HepG2 (cell line): ENCODE measurements around the gene SPSB1. TPM values are rescaled to one million over a fixed set of nuclear protein-coding genes. Genes with fewer than 3 reads are reported as not detected.

Source experiments
- ATAC-seq: fragments of 200-7000 bp; cut with Tn5 transposase; 3 replicates; pipeline ENCODE4 v1.9.1; 2020; ENCODE audit warnings: mild to moderate bottlenecking, moderate library complexity
- BruUV-seq: library from RNA; stranded (reverse); fragments of 400-500 nt; replicated peaks from 2 replicates; lab custom pipeline; 2021; lab: Mats Ljungman, UMichigan
- CTCF ChIA-PET: fragments of 300-600 bp; formaldehyde crosslinking; extraction: SDS; loops from one replicate; lab custom pipeline; 2021; ENCODE audit warnings: low total read pairs, inconsistent platforms, low intra/inter-chr PET ratio; lab: Yijun Ruan, JAX
- POLR2A ChIA-PET: fragments of 350-600 bp; sonication (Branson Sonifier 250); formaldehyde crosslinking; loops from one replicate; lab custom pipeline; 2020; ENCODE audit warnings: antibody characterized with exemption, inconsistent platforms; lab: Yijun Ruan, JAX
- DNase-seq: peaks from one replicate; pipeline ENCODE4 v3.0.0-alpha.2; 2015; ENCODE audit warnings: low spot score
- FAIRE-seq: peaks from 3 replicates; lab custom pipeline; 2011; peaks lifted over from hg19 to GRCh38; lab: Jason Lieb, UNC
- H2AFZ ChIP-seq: one replicate; pipeline ENCODE4 v1.6.1; 2011; ENCODE audit warnings: low read length, inconsistent platforms
- H3K27ac ChIP-seq: fragments of 300-600 bp; 3 replicates; pipeline ENCODE4 v1.8.0; 2011; ENCODE audit warnings: mixed run types, mild to moderate bottlenecking, mixed read lengths, low read length, inconsistent platforms; ENCODE audit not compliant: insufficient read depth; ENCODE audit errors: extremely low read length
- H3K27me3 ChIP-seq, 2 experiments: fragments of 200-600 bp in 1 of 2; 2 replicates in 1 of 2; 3 replicates in 1 of 2; pipeline versions ENCODE4 v1.6.0 to v1.8.0; 2011; ENCODE audit warnings: low read length in 2 of 2, mild to moderate bottlenecking in 2 of 2, moderate library complexity in 2 of 2, inconsistent platforms in 1 of 2; ENCODE audit not compliant: insufficient read depth in 2 of 2, control insufficient read depth in 1 of 2
- H3K36me3 ChIP-seq, 2 experiments: fragments of 200-600 bp in 1 of 2; replicated peaks in 1 of 2; 2 replicates in 1 of 2; 3 replicates in 1 of 2; pipeline versions ENCODE4 v1.5.1 to v1.8.0; 2011; ENCODE audit warnings: low read length in 2 of 2, inconsistent platforms in 1 of 2; ENCODE audit not compliant: insufficient read depth in 2 of 2, control insufficient read depth in 1 of 2
- H3K4me1 ChIP-seq: 2 replicates; pipeline ENCODE4 v1.5.1; 2012; ENCODE audit warnings: low read length, inconsistent platforms; ENCODE audit not compliant: insufficient read depth
- H3K4me2 ChIP-seq: 2 replicates; pipeline ENCODE4 v1.6.0; 2011; ENCODE audit warnings: low read depth, low read length, inconsistent platforms
- H3K4me3 ChIP-seq, 3 experiments: fragments of 200-600 bp in 1 of 3; sonication (generic), shearing (Covaris generic) in 1 of 3; replicated peaks in 1 of 3; 2 replicates each; pipeline ENCODE4 v1.5.1; 2011 to 2016; ENCODE audit warnings: low read length in 3 of 3, inconsistent platforms in 2 of 3, low read depth in 2 of 3, mild to moderate bottlenecking in 2 of 3, control low read depth in 1 of 3, mixed read lengths in 1 of 3; ENCODE audit not compliant: insufficient read depth in 1 of 3
- H3K79me2 ChIP-seq: one replicate; pipeline ENCODE4 v1.6.1; 2011; ENCODE audit warnings: low read length, inconsistent platforms; ENCODE audit not compliant: insufficient read depth
- H3K9ac ChIP-seq: 2 replicates; pipeline ENCODE4 v1.6.0; 2011; ENCODE audit warnings: mild to moderate bottlenecking, low read depth, low read length, inconsistent platforms; ENCODE audit not compliant: insufficient read depth
- H3K9me3 ChIP-seq: 2 replicates; pipeline ENCODE4 v1.5.1; 2012; ENCODE audit warnings: mild to moderate bottlenecking, low read length
- H4K20me1 ChIP-seq: 2 replicates; pipeline ENCODE4 v1.6.0; 2011; ENCODE audit warnings: inconsistent platforms, mild to moderate bottlenecking, low read length, moderate library complexity; ENCODE audit not compliant: insufficient read depth
- GATA4 ChIP-seq: sonication (generic); IDR thresholded peaks from 2 replicates; pipeline ENCODE4 v1.6.1; 2016; ENCODE audit warnings: antibody characterized with exemption, low read depth, borderline replicate concordance
- IRF2 ChIP-seq: IDR thresholded peaks from 2 replicates; pipeline ENCODE4 v1.6.1; 2018; ENCODE audit warnings: missing genetic modification reagents, missing compliant biosample characterization
- RCOR2 ChIP-seq: IDR thresholded peaks from 2 replicates; pipeline ENCODE4 v1.6.1; 2016; ENCODE audit warnings: missing biosample characterization, missing genetic modification reagents
- RXRB ChIP-seq: IDR thresholded peaks from 2 replicates; pipeline ENCODE4 v1.6.1; 2016; ENCODE audit warnings: borderline replicate concordance, missing genetic modification reagents, missing compliant biosample characterization
- ZNF879 ChIP-seq: sonication (generic); formaldehyde crosslinking; IDR thresholded peaks from 2 replicates; pipeline ENCODE4 v1.8.1; 2023; ENCODE audit warnings: missing genetic modification reagents
- WGBS: methylation state at CpG from one replicate; pipeline ENCODE4 v1.1.6; 2017; ENCODE audit warnings: low lambda C conversion rate; 5-methylcytosine and 5-hydroxymethylcytosine counted together
- in situ Hi-C: cut with HindIII; loops from 2 replicates; pipeline ENCODE4 v1.10.0; 2017; ENCODE audit warnings: low pct_unique_long_range_greater_than_20kb; ENCODE audit not compliant: extremely low pct_ligation_motif_present
- intact Hi-C: fragments of 100-400 bp; cut with micrococcal nuclease; formaldehyde crosslinking; loops from one replicate; pipeline ENCODE4 v1.10.0; 2022; ENCODE audit not compliant: unreplicated experiment
- polyA plus RNA-seq, 8 experiments: library from polyadenylated mRNA; depleted of rRNA in 3 of 8; stranded (reverse) in 7 of 8; unstranded in 1 of 8; fragments of >200 nt; fragmentation: Illumina TruSeq in 4 of 8; extraction: Trizol in 4 of 8; gene quantifications; 2 replicates each; pipeline versions ENCODE4 v1.2.1 to v1.2.3, GENCODE V29; 2011 to 2016; ENCODE audit warnings: low read depth in 4 of 8, missing spikeins in 1 of 8, mixed read lengths in 1 of 8; ENCODE audit not compliant: insufficient read depth in 1 of 8
- total RNA-seq, 5 experiments: library from RNA; depleted of rRNA; stranded (reverse); fragments of >200 nt; fragmentation: Illumina TruSeq; extraction: Trizol; gene quantifications; 2 replicates each; pipeline ENCODE4 v1.2.3, GENCODE V29; 2016; ENCODE audit warnings: low read depth in 1 of 5

The SPSB1 gene
- total and polyA plus RNA-seq, 2 of the 13 experiments (the other 11 are each of a cell fraction or from before 2014, with no cell fraction given), result 5.0 to 8.0 TPM

- POLR2A ChIA-PET, result no interaction called here
- H3K27me3 ChIP-seq, result no peaks in the 10 kb centered on the region
- DNase-seq (no peak), FAIRE-seq (no peak), ATAC-seq (no peak)
- TF ChIP-seq RCOR2 (CRISPR knock-in tag), result no peak
- 0 out of 2 replicates have a peak, but pooled peaks have one; percentile 17 for TF ChIP-seq RXRB (CRISPR knock-in tag)
- peaks cover 19% of the 10 kb centered on the region for H3K4me1 ChIP-seq
- H3K27ac ChIP-seq, result no peak overlapping the region
- H3K9ac ChIP-seq, result no peak overlapping the region
- BruUV-seq, result no TSS peak
- no peak overlapping the region for H3K4me2 ChIP-seq
- no peaks in the 10 kb centered on the region for H3K79me2 ChIP-seq
- no peak overlapping the region for H3K4me3 ChIP-seq
- H2AFZ ChIP-seq, result no peak overlapping the region
- in situ Hi-C loops (no loop called here), intact Hi-C loops (no loop called here)
- WGBS, result 83% methylated on average over 5 of the region's 6 CpGs
- 0 out of 2 replicates have a peak, but pooled peaks cover 3% of the 10 kb centered on the region for H4K20me1 ChIP-seq
- CTCF ChIA-PET, result no interaction called here
- 0 out of 5 replicates have a peak, but pooled peaks cover 0 to 1% of the 10 kb centered on the region in 2 experiments for H3K36me3 ChIP-seq
- H3K9me3 ChIP-seq, result no peaks in the 10 kb centered on the region
These were observed 52.8 kb downstream of the SPSB1 start for GRCh38 chr1:9345471-9345870.

- ATAC-seq (no peak; the same call in 2 of the 3 replicates), DNase-seq (peak; percentile 12), FAIRE-seq (no peak)
- Histone ChIP-seq H3K9me3 (no peaks in the 10 kb centered on the region), H2AFZ (no peak overlapping the region), H3K4me2 (no peak overlapping the region), H3K27me3 (no peaks in the 10 kb centered on the region), H3K79me2 (no peaks in the 10 kb centered on the region), H3K36me3 (0 out of 5 replicates have a peak, but pooled peaks cover 0 to 1% of the 10 kb centered on the region in 2 experiments), H3K9ac (no peak overlapping the region), H3K4me1 (peaks cover 19% of the 10 kb centered on the region), H3K27ac (no peak overlapping the region), H3K4me3 (no peak overlapping the region), H4K20me1 (0 out of 2 replicates have a peak, but pooled peaks cover 3% of the 10 kb centered on the region)
- TF ChIP-seq GATA4, result no peak
- TF ChIP-seq IRF2, result no peak
- no peak for TF ChIP-seq ZNF879 (CRISPR knock-in tag)
- no TSS peak for BruUV-seq
- POLR2A ChIA-PET, result no interaction called here
- WGBS, result 61% methylated on average over 9 of the region's 9 CpGs
- intact Hi-C loops (no loop called here), in situ Hi-C loops (no loop called here)
- CTCF ChIA-PET, result no interaction called here
These were observed 53.2 kb downstream of the SPSB1 start for GRCh38 chr1:9345922-9346321.
